Measurements from ENCODE around the gene CNOT6. TPM values are rescaled to one million over a fixed set of nuclear protein-coding genes. Genes with fewer than 3 reads are reported as not detected.

The CNOT6 gene
- total and polyA plus RNA-seq, 4 donors = 1.4 to 25.0 (median 4.2) TPM

- no peak for TF ChIP-seq YY1 (IDR thresholded peaks at IDR 0.05)
- no peak for TF ChIP-seq FOXA1 (IDR thresholded peaks at IDR 0.05)
- no peak for TF ChIP-seq CTCF (IDR thresholded peaks at IDR 0.05; ENCODE audit: low read depth, low read length, missing input control)
- TF ChIP-seq RXRA (IDR thresholded peaks at IDR 0.05) = no peak
- TF ChIP-seq FOXA2 (IDR thresholded peaks at IDR 0.05) = no peak
- no peak for TF ChIP-seq MAX (IDR thresholded peaks at IDR 0.05)
- TF ChIP-seq RAD21 (IDR thresholded peaks at IDR 0.05) = no peak
- no peak for TF ChIP-seq EGR1 (IDR thresholded peaks at IDR 0.05; ENCODE audit: low read depth in 2 of 2)
- TF ChIP-seq GABPA (IDR thresholded peaks at IDR 0.05 in 1 of 2, conservative IDR thresholded peaks at IDR 0.05 in 1 of 2) = no peak
- no peaks in the 10 kb centered on the region for H3K4me1 ChIP-seq (ENCODE audit: control insufficient read depth in 4 of 4, insufficient read depth in 4 of 4, low read length in 3 of 4)
- no peak overlapping the region for H3K27ac ChIP-seq (ENCODE audit: low read depth in 1 of 2, low read length in 2 of 2)
- 91% methylated on average over 7 of the region's 7 CpGs for WGBS
- H3K9ac ChIP-seq (ENCODE audit: low read depth in 1 of 2, low read length in 2 of 2) = no peak overlapping the region
- no peaks in the 10 kb centered on the region for H3K27me3 ChIP-seq (ENCODE audit: control insufficient read depth in 4 of 4, insufficient read depth in 4 of 4, low read length in 3 of 4)
- DNase-seq (ENCODE audit: low spot score) = no peak
- H3K9me3 ChIP-seq (ENCODE audit: control insufficient read depth in 4 of 4, low read length in 3 of 4) = no peaks in the 10 kb centered on the region
- H3K4me3 ChIP-seq (ENCODE audit: low read depth in 1 of 3, low read length in 3 of 3) = no peak overlapping the region
- peaks cover 1 to 31% (median 18%) of the 10 kb centered on the region in 4 donors for H3K36me3 ChIP-seq (ENCODE audit: control insufficient read depth in 4 of 4, insufficient read depth in 3 of 4, low read depth in 1 of 4, low read length in 3 of 4)
Measured at GRCh38 chr5:180555168-180555921, 61.2 kb downstream of the CNOT6 start.

DNA sequence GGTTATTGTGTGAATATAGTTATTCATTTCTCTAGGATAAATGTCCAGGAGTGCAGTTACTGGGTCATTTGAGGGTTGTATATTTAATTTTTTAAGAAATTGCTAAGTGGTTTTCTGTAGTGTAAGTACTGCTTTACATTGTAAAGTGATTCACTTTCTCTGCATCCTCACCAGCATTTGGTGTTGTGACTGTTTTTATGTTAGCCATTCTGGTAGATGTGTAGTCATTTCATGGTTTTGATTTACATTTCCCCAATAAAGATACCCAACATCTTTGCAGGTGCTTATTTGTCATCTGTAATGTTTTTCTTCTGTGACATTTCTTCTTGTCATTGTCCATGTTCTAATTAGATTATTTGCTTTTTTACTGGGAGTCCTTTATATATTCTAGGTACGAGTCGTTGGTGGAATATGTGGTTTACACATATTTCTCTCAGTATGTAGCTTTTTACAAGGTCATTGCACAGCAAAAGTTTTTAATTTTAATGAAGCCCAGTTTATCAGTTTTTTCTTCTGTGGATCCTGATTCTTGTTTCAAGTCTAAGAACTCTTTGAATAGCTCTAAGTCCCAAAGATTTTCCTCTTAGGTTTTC lies 63.1 kb downstream of the CNOT6 start:
- Histone ChIP-seq H3K9ac (ENCODE audit: low read depth in 1 of 2, low read length in 2 of 2) (no peak overlapping the region), H3K27me3 (ENCODE audit: control insufficient read depth in 4 of 4, insufficient read depth in 4 of 4, low read length in 3 of 4) (no peaks in the 10 kb centered on the region), H3K27ac (ENCODE audit: low read depth in 1 of 2, low read length in 2 of 2) (no peak overlapping the region), H3K4me3 (ENCODE audit: low read depth in 1 of 3, low read length in 3 of 3) (no peak overlapping the region), H3K36me3 (ENCODE audit: control insufficient read depth in 4 of 4, insufficient read depth in 3 of 4, low read depth in 1 of 4, low read length in 3 of 4) (peaks cover 1 to 22% (median 11%) of the 10 kb centered on the region in 4 donors), H3K9me3 (ENCODE audit: control insufficient read depth in 4 of 4, low read length in 3 of 4) (no peaks in the 10 kb centered on the region), H3K4me1 (ENCODE audit: control insufficient read depth in 4 of 4, insufficient read depth in 4 of 4, low read length in 3 of 4) (no peaks in the 10 kb centered on the region)
- DNase-seq (ENCODE audit: low spot score) = no peak
- 97% methylated on average over 2 of the region's 2 CpGs for WGBS
- TF ChIP-seq GABPA (IDR thresholded peaks at IDR 0.05 in 1 of 2, conservative IDR thresholded peaks at IDR 0.05 in 1 of 2) (no peak), FOXA2 (IDR thresholded peaks at IDR 0.05) (no peak), EGR1 (IDR thresholded peaks at IDR 0.05; ENCODE audit: low read depth in 2 of 2) (no peak), RAD21 (IDR thresholded peaks at IDR 0.05) (no peak), CTCF (IDR thresholded peaks at IDR 0.05; ENCODE audit: low read depth, low read length, missing input control) (no peak), MAX (IDR thresholded peaks at IDR 0.05) (no peak), HNF4A (conservative IDR thresholded peaks at IDR 0.05) (no peak), SP1 (IDR thresholded peaks at IDR 0.05) (no peak), YY1 (IDR thresholded peaks at IDR 0.05) (no peak), RXRA (IDR thresholded peaks at IDR 0.05) (no peak), ZBTB33 (IDR thresholded peaks at IDR 0.05) (no peak), TAF1 (conservative IDR thresholded peaks at IDR 0.05) (no peak), FOXA1 (IDR thresholded peaks at IDR 0.05) (no peak), HNF4G (IDR thresholded peaks at IDR 0.05) (no peak)
- TF ChIP-seq, protein P1, sequence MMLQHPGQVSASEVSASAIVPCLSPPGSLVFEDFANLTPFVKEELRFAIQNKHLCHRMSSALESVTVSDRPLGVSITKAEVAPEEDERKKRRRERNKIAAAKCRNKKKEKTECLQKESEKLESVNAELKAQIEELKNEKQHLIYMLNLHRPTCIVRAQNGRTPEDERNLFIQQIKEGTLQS (IDR thresholded peaks at IDR 0.05) = no peak
- TF ChIP-seq, protein P2, sequence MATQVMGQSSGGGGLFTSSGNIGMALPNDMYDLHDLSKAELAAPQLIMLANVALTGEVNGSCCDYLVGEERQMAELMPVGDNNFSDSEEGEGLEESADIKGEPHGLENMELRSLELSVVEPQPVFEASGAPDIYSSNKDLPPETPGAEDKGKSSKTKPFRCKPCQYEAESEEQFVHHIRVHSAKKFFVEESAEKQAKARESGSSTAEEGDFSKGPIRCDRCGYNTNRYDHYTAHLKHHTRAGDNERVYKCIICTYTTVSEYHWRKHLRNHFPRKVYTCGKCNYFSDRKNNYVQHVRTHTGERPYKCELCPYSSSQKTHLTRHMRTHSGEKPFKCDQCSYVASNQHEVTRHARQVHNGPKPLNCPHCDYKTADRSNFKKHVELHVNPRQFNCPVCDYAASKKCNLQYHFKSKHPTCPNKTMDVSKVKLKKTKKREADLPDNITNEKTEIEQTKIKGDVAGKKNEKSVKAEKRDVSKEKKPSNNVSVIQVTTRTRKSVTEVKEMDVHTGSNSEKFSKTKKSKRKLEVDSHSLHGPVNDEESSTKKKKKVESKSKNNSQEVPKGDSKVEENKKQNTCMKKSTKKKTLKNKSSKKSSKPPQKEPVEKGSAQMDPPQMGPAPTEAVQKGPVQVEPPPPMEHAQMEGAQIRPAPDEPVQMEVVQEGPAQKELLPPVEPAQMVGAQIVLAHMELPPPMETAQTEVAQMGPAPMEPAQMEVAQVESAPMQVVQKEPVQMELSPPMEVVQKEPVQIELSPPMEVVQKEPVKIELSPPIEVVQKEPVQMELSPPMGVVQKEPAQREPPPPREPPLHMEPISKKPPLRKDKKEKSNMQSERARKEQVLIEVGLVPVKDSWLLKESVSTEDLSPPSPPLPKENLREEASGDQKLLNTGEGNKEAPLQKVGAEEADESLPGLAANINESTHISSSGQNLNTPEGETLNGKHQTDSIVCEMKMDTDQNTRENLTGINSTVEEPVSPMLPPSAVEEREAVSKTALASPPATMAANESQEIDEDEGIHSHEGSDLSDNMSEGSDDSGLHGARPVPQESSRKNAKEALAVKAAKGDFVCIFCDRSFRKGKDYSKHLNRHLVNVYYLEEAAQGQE (IDR thresholded peaks at IDR 0.05) = no peak
